ENCODE data around the gene PDZD2.
"Not testable (repeated sequence)": the region's sequence is repeated elsewhere in the genome, so short reads cannot be mapped to it uniquely, and the experiment has no call there.

Gene PDZD2

DNA sequence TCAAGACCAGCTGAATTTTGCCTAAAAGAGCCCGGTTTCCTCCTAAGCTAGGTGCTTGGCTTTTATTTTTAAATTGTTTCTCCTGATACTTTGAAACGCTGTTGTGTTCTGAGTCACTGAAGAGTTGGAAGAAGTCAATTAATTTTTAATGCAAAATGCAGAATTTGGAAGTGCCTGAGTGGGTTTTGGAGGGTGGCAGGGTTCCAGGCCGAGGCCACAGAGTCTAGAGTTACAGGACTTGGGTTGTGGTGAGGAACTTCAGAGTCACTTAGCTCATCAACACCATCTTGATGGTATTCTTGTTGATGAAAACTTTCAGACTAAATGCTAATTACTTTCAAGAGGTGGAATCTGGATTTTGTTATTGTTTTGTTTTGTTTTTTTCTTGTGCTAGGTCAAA, 130.6 kb downstream of the PDZD2 start:
- DNase-seq (ENCODE audit: low read depth in 2 of 2) = no peak

DNA sequence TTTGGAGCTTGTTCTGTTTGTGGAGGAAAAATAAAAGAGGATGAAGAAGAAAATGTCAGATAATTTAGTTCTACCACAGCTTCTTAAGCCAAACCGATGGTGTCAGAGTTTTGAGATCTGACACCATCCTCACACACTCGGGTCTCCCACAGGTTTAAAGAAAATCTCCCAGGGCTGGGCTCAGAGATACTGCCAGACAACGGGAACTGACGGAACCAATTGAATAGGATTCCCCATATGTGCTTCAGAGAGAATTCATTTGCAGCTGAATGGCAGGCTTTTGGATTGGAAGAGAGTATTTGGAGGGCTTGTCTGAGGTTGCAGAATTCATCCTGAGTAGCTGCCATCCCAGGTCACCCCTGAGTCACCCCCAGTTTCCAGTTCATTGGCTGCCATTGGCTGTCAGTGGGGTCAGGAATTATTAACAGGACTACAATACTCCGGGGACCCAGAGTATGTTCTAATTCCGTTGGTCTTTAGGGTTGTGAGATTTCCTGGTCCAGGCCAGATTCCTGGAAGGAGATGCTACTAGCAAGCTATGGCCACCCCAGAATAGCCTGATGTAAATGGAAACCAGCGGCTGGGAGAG, 131.3 kb downstream of the PDZD2 start:
- no peak for DNase-seq (ENCODE audit: low read depth in 2 of 2)

DNA sequence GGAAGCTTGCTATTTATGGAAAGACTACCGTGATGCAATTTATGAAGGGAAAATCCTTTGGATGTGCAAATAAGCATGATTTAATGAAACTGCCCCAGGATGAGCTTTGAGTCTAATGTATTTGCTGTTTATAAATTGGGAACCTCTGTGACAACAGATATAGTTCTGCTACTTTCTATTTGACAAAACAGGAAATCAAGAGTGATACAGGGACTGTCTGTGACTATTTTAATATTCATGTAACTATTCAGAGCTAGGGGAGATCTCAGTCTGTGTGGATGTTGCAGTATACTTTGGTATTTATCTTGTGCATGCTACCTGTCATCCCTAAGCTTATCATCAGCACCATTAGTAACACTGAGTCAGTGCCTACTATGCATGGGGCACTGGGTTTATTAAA, 132.1 kb downstream of the PDZD2 start:
- no peak for DNase-seq (ENCODE audit: low read depth in 2 of 2)

DNA sequence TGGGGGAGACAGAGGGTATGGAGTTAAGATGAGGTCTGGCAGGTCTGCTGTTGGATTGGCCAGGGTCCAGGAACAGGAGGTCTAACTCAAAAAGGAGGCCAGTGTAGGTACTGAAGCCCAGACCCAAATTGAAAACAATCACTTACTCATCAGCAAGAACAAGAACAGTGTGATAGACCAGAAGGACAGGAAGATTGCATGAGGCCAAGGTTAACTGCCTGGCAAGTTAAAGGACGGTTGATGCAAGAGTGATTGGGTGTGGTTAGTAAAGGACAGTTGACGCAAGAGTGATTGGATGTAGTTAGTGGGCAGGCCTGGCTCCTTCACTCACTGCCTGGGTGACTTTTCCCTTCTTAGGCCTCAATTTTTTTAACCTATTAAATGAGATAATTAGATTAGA, 132.6 kb downstream of the PDZD2 start:
- DNase-seq (ENCODE audit: low read depth in 2 of 2) = no peak

DNA sequence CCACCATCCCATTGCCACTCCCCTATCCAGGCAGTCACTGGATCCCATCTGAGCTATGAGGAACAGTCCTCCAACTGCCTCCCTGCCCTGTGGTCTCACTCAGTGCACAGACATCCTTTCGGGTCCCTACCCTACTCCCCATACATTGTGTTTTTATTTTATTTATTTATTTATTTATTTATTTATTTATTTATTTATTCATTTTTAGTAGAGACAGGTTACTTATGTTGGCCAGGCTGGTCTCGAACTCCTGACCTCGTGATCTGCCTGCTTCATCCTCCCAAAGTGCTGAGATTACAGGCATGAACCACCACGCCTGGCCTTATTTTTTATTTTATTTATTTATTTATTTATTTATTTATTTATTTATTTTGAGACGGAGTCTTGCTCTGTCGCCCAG, 137.4 kb downstream of the PDZD2 start:
- DNase-seq (ENCODE audit: low read depth in 2 of 2) = not testable (repeated sequence)

DNA sequence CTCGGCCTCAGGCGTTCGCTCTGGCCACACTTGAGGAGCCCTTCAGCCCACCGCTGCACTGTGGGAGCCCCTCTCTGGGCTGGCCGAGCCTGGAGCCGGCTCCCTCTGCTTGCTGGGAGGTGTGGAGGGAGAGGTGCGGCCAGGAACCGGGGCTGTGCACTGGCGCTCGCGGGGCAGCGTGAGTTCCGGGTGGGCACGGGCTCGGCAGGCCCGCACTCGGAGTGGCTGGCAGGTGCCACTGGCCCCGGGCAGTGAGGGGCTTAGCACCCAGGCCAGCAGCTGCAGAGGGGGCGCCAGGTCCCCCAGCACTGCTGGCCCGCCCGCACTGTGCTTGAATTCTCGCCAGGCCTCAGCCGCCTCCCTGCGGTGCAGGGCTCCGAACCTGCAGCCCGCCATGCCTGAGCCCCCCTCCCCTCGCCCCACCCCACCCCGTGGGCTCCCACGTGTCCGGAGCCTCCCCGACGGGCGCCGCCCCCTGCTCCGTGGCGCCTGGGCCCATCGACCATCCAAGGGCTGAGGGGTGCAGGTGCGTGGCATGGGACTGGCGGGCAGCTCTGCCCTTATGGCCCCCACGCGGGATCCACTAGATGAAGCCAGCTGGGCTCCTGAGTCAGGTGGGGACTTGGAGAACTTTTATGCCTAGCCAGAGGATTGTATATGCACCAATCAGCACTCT, 138.2 kb downstream of the PDZD2 start:
- DNase-seq (ENCODE audit: low read depth in 2 of 2) = no peak

DNA sequence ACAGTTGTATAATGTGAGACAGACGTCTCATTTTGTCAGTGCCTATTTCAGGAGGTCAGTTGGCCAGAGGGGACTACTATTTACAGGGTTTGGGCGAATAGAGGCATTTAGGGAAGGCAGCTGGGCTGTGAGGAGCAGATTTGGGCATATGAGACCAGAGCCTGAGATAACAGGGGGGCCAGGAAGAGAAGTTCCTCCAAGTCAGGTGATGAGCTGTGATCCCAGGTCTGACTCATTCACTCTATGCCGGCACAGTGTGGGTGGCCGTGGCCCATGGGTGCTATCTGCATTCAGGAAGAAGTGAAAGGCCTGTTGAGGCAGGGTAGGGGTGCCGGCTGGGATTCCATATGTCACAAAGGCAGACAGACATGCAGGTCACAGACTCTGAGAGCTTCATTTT, 142.8 kb downstream of the PDZD2 start:
- no peak for DNase-seq (ENCODE audit: low read depth in 2 of 2)

DNA sequence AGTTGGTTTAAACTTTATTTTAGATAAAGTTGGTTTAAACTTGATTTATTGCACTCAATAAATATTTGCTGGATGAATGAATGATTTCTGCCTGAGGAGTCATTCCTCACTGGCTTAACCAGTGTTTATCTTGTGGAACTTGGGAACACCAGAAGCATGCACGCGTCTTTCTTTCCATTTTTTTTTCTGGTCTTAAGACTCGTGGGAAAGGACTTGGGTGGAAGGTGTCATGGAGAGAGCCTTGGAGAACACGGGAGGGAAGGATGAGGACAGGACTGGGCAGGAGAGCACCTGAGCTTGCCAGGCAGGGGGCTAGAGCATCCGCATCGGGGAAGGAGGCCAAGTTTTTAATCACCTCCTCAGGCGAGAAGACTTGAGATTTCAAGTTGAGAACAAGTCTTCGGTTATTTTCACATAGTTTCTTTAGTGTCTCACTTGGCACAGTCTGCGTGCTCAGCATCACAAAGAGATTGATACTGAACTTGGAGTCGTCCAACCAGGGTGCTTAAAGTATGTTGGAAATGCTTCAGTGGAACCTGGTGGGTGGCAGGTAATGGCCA, 144.2 kb downstream of the PDZD2 start:
- no peak for DNase-seq (ENCODE audit: low read depth in 2 of 2)

DNA sequence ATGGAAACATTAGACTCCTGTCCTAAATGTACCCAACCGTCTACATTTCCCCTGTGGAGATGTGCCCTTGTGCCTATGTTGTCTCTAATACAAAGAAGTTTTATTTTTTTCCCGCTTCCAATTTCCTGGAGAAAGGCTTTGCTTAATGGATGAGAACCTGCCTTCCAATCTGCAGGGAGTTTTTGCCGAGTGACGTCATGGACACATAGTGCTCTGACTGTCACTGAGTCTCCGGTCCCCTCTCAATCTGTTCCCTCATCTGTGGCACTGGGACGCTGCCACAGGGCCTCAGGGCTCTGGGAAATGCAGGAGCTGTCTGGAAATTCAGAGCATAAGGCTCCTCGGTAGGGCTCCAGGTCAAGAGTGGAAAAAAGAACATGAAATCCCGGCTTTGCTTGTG, 144.8 kb downstream of the PDZD2 start:
- no peak for DNase-seq (ENCODE audit: low read depth in 2 of 2)

DNA sequence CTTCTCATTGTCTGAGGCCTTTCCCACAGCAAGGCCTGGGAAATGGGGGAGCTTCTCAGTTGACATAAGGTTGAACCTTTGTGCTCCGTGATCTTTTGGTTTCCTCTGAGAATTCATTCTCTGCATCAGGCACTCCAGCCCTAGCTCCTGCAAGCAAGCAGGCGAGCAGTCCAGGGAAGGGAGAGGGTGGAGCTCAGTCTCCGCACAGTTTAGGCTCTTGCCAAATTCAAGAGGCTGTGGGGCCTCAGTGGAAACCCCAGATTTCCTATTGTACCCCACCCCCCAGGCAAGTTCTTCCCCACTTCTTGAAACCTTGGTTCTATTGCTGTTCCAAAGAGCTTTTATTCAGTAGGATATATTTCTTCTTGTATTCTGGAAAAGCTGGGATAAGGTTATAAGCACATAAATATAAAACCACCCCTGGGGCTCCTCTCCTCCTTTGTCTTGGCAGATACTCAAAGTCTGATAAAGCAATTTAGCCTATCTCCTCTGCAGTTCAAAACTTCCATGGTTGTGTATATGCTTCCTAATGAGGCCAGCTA, 147.2 kb downstream of the PDZD2 start:
- DNase-seq (ENCODE audit: low read depth in 2 of 2) = no peak

DNA sequence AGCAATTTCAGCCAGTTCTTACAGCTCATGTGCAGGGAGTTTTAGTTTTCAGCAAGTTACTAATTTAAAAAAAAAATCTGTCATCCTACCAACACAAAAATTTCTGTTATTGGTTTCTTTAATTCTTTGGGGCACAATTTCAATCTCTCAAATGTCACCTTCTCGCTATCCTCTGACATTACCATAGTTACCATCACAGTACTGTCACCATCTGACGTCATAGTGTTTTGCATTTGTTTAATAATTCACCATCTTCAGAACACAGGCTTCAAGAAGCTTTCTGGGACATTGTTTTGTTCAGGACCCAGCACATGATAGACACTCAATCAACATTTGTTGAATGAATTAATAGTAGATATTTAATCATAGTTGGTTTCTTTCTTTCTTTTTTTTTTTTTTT, 155.1 kb downstream of the PDZD2 start:
- DNase-seq (ENCODE audit: low read depth in 2 of 2) = no peak

DNA sequence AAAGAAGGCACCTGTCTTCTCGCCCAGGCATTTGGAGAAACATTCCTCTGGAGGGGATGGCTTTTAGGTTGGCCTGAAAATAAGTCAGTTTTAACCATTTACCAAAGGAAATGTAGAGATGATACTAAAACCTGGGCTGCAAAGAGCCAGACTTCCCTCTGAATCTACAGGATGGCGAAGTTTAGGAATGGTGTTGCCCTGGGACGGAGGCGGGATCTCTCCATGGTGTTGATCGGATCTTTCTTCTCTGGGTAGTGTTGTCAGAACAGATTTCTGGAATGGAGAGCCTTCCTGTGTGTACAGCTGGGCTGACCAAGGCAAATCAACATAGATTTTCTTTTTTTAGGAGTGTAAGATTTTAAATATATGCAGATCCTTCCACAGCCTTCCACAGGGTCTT, 159.2 kb downstream of the PDZD2 start:
- no peak for DNase-seq (ENCODE audit: low read depth in 2 of 2)

DNA sequence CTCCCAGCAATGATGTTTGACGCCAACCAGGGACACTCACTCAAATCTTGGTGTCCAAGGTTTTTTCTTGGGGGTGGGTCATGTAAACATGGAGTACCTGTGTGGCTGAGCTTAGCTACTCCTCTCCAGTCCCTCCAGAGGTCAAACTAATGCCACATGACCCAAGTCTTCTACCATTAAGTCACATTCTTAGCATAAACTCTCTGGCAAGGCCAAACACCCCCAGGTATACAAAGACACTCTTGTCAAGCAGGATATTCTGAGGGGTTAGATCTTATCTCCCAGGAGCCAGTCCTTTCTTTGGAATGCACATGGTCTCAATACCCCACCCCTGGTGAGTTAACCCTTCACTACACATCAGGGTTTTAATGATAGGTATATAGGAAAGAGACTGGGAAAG, 161.4 kb downstream of the PDZD2 start:
- DNase-seq (ENCODE audit: low read depth in 2 of 2) = no peak

DNA sequence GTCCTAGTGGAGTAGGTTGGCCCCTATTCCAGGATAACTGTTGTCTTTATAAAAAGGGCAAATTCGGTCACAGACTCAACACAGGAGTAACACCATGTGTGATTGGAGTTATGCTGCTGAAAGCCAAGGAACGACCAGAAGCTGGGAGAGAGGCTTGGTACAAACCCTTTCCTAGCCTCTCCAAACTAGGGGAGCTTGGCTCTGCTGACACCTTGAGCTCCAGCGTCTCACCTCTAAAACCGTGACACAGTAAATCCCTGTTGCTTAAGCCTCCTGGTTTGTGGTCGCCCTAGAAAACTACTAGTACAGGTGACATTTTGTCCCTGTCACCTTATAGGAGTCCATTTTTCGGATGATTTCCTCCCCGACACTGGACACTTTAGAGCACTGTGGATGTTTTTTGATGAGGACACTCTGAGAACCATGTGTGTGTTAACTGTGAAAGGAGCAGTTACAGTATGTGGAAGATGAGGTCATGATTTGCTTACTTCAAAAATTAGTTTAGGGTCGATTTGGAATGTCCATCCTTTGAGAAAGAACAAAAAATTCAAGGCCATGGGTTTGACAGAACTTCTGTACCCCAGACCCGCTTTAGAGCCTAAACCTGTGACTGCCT, 167.0 kb downstream of the PDZD2 start:
- no peak for DNase-seq (ENCODE audit: low read depth in 2 of 2)

DNA sequence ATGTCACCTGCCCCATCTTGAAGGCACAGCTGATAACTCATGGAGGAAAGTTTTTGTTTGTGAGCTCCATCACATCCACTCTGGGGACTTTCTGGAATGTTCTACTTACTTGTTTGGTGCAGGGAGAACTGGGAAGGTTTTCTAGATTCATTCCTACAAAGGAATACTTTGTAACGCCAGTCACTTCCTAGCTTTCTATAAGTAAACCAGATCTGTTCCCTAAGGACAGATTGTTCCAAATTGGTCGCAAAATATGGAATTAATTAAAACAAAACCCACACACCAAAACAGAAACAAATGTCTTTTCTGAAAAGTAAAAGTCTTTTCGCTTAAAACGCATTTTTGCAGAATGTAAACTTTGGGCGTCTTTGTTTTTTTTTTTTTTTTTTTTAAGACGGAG, 167.6 kb downstream of the PDZD2 start:
- DNase-seq (ENCODE audit: low read depth in 2 of 2) = no peak

DNA sequence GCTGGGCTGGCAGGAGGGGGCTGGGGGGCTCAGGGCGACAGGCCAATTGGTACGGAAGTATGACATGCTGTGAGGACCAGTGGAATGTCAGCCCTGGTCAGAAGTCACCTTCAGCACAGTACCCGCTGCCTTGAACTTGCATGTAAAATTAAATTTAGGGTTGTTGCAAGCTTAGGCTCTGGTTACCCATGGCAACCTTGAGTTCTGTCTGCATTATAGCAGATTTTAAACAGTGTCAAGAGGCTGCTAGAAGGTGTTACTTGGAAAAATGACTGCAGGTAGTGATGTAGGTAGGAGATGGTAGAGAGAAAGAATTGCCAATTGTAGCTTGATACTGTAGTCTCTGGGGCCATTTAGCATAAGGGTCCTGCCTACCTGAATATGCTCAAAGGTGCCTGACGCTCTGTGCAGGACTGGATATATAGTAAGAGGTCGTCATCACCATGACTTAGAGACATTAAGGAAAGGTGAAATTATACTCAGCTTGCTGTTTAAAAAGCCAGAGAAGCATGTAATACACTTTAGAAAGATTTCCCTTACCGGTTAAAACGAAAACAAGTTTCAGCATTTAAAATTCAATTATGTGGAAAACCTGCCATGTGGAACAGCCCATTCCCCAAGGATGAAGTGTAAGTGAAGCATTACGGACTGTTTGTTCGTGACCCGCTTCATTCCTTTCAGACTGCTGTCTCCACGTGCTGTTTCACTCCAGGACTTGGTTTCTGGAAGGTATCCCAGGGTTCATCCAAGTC, 169.0 kb downstream of the PDZD2 start:
- no peak for DNase-seq (ENCODE audit: low read depth in 2 of 2)

DNA sequence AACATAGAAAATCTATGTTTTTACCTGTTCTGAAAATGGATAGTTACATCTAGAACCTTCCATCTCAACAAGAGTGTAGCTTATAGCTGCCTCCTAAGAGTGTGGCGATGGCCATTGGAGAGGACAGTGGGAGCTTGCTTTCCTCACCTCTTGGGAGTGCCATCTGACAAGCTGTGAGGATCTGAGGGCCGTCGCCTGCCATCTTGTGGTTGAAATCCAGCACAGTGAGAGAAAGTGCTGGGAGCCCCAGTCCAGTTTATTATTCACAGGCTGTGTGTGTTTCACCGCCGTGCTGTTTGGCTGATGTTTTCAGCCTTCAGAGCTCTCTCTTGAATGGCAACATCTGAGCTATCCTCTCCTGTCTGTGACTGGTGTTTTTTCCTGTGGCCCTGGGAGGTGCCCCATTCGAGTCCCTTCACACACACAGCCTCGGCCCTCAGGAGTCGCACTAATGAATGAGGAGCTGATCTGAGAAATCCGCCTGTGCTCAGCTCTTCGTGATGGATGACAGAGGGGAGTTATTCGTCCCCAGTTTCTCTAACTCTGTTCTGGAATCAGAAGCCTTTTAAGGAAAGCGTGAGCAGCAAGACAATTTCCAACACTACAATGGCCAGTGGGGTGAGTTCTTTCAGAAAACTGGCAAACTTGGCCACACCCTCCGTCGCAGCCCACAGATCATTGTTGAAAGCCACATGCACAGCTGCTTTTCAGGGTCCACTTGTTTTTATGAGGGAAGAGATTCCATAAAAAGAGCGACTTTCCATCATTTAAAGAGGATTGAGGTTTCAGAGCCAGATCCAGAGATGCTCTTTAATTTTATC, 170.3 kb downstream of the PDZD2 start:
- no peak for DNase-seq (ENCODE audit: low read depth in 2 of 2)

DNA sequence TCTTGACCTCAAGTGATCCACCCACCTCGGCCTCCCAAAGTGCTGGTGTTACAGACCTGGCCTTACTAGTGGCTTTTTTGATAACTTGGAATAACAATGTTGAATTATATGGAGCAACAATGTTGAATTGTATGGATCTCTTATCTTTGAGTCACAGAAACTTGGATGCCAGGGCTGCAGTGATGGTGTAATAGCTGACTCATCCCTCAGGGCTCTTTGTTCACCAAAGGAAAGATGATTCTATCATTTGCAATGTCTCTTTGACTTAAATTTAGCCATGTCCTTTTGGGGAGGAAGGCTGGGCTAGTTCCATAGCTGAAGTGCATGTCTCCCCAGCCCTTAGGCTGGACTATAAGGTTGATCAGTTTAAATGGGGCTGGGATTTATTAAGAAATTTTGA, 172.3 kb downstream of the PDZD2 start:
- no peak for DNase-seq (ENCODE audit: low read depth in 2 of 2)

DNA sequence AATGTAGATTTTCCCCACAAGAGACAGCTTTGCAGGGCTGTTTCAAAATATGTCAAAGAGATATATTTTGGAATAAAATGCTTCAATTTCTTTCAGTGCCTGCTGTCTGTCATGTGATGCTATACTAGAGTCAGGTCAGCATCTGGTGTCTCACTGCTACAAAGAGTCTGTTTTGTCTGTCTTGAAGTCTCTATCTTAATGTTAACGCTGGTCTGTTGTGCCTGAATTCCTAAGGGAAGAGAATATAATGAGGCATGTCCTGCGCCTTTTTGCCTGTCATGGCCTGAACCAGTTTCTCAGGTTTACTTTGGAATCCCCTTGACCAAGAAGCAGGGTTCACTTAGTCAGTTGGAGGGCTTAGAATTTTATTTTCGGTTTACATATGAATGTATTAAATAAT, 176.4 kb downstream of the PDZD2 start:
- DNase-seq (ENCODE audit: low read depth in 2 of 2) = no peak

DNA sequence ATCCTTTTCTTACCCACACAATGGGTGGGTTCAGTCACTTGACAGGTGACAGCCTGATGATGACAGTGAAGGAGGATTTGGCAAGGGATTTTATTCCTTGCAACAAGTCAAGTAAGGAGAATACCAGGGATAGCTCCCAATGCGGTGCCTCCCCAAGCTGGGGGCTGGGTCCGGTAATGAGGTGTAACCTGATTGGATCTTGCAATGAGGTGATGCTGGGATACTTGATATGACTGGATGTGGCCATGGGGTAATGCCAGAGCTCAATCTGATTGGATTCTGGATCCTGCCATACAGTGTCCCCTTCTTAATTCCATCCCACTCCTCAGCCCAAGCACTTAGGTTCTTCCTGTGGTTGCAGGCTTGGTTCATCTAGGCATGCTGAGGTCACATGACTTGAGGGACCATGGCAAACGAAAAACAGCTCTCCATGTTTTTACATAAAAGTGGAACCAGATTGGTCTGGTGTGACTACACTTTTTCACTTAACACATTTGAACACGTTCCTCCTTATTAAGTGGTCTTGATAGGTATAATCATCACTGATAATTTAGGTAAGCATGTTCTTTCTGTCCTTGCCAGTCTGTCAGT, 181.1 kb downstream of the PDZD2 start:
- no peak for DNase-seq (ENCODE audit: low read depth in 2 of 2)

DNA sequence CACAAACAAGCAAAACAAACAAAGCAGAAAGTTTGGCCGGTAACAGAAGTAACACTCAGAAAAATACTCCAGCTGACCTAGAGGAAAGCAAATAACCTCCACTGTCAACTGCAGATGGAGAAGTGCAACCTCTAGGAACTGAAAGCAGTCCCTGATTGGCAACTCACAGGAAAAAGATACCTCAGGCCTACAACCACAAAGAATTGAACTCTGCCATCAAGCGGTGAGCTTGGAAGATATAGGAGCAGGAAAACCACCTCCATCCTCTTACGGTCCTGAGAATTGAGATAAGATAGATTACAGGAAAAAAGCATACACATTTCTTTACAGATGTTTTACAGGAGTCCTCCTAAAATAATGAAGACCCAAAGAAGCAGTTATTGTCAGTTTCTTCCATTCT, 184.5 kb downstream of the PDZD2 start:
- no peak for DNase-seq (ENCODE audit: low read depth in 2 of 2)

Data from stimulated activated CD8-positive, alpha-beta memory T cell treated with anti-CD3 and anti-CD28 coated beads, Interleukin-15, amount 100 ng/mL, for 48 hours (primary cell).